Urinary bladder (tissue), 4 donors: ENCODE results near the gene RNF220. TPM values are rescaled to one million over a fixed set of nuclear protein-coding genes. Genes with fewer than 3 reads are reported as not detected.

Source experiments
- DNase-seq: peaks from one replicate; pipeline ENCODE4 v3.0.0-alpha.2; 2015; ENCODE audit errors: extremely low spot score
- H3K27ac ChIP-seq: one replicate; pipeline ENCODE4 v1.5.1; 2013; ENCODE audit warnings: low read depth, mild to moderate bottlenecking, moderate library complexity
- H3K36me3 ChIP-seq: one replicate; pipeline ENCODE4 v1.6.1; 2013; ENCODE audit warnings: mild to moderate bottlenecking, moderate library complexity; ENCODE audit not compliant: insufficient read depth
- H3K4me1 ChIP-seq: one replicate; pipeline ENCODE4 v1.6.1; 2013; ENCODE audit warnings: mild to moderate bottlenecking, moderate library complexity; ENCODE audit not compliant: insufficient read depth
- H3K4me3 ChIP-seq: one replicate; pipeline ENCODE4 v1.5.1; 2013; ENCODE audit warnings: low read depth, low read length
- WGBS: extraction: QIAGEN DNeasy Blood & Tissue Kit; methylation state at CpG from one replicate; pipeline ENCODE4 v1.1.7; 2013; 5-methylcytosine and 5-hydroxymethylcytosine counted together
- polyA plus RNA-seq: library from polyadenylated mRNA; stranded (reverse); fragments of 200-250 nt; gene quantifications from one replicate; pipeline ENCODE4 v1.2.3, GENCODE V29; 2013
- total RNA-seq: library from RNA; depleted of rRNA; stranded (reverse); fragments of >200 nt; gene quantifications from one replicate; pipeline ENCODE4 v1.2.3, GENCODE V29; 2014
- donor health status: healthy with polysubstance abuse.
- donor health status: healthy.

Gene RNF220
- total and polyA plus RNA-seq, 2 donors, result 17.3 to 89.6 TPM

DNA sequence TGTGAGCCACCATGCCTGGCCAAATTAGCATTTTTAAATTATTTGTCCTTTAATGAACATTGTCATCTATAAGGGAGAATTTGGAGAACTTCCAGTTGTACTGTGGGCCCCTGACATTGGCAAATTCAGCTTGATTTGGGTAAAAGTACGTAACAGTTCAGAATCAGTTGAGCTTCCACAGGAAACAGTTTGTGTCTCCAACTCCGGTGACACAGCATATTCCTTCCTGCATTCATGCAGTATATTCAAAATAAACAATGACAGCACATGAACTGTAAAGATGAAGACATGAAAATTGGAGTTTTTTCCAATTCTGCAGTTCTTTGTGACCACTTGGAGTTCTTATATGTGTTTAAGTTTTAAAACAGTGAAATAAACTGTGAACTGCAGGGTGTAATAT is 28.2 kb downstream of the RNF220 start:
- H3K27ac ChIP-seq, result no peak overlapping the region
- H3K4me1 ChIP-seq, result no peaks in the 10 kb centered on the region
- no peaks in the 10 kb centered on the region for H3K36me3 ChIP-seq
- DNase-seq, result no peak
- 60% methylated on average over 2 of the region's 2 CpGs for WGBS
- H3K4me3 ChIP-seq, result no peak overlapping the region

DNA sequence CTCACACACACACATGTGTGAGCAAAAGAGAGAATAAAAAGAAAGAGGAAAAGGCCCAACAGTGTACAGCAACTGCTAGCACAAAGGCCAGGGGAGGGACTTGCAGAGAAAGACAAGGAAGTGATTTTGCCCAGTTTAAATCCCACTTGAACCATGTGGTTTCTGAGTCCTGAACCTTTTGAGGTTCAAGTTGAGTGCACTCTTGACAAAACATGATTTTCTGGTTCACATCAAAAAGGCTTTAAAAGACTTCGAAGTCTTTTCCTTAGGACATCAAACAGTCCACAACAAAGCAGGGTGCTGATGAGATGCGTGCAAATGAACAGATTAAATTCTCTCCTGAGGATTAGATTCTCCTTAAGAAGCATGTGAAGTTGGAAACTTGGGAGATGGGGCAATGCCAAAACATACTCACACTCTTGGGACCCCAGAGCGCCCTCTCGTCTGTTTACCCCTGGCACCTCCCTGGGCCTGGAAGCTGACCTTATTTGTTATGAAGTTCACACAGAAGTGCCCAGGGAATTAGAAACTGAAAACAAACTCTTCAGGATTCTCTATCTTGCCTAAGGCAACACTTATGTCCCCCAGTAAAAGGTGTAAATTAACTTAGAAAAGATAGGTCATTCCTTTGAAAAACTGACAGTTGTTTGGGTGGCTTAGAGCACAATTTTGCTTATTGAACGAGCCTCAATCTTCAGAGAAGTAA is 31.5 kb downstream of the RNF220 start:
- Histone ChIP-seq H3K4me3 (no peak overlapping the region), H3K36me3 (no peaks in the 10 kb centered on the region), H3K27ac (no peak overlapping the region), H3K4me1 (no peaks in the 10 kb centered on the region)
- 72% methylated on average over 5 of the region's 5 CpGs for WGBS
- no peak for DNase-seq

DNA sequence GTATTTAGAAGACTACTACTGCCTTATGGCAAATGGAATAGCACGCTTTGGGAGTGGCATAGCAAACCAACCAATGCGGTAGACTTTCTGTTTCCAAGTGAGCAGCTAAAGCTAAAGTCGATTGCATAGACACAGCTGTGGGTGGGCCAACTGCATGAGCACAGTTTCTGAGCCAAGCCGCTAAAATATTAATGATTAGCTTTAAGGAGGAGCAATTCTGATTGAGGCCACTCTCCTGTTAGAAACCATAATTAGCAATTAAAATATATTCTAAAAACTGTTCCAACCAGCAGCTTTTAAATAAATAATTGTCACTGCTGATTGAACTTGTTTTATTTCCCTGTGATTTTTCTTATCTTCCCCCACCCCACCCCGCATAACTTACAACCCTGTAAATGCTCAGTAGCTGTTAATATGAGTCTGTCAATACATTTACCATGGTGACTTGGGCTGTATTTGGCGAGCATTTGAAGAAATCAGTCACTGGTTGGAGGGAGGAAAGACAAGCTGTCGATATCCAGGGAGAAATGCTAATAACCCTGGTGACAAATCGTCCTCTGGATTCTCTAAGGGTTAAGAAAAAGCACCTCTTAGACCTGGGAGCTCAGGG is 32.2 kb downstream of the RNF220 start:
- WGBS, result 66% methylated on average over 8 of the region's 8 CpGs
- H3K4me3 ChIP-seq, result no peak overlapping the region
- H3K27ac ChIP-seq, result no peak overlapping the region
- no peak for DNase-seq
- no peaks in the 10 kb centered on the region for H3K4me1 ChIP-seq
- no peaks in the 10 kb centered on the region for H3K36me3 ChIP-seq

DNA sequence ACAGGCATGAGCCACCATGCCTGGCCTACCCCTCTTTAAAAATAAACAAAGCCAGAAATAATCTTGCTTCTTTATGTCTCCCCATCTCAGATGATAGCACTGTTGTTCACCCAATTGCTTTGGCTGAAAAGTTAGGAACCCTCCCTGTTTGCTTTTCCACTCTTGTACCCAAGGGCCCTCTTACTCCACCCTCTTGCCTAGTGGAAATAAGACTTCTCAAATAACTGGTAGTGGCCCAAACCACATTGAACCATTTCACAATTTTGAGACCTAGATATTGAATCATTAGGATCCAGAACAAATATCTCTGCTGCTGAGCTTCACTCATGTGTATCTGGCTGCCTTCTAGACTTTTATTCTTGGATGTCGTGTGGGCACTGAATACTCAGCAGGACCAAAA is 37.7 kb downstream of the RNF220 start:
- Histone ChIP-seq H3K36me3 (no peaks in the 10 kb centered on the region), H3K4me3 (no peak overlapping the region), H3K4me1 (no peaks in the 10 kb centered on the region), H3K27ac (no peak overlapping the region)
- 94% methylated on average over 1 of the region's 1 CpG for WGBS
- DNase-seq, result no peak

DNA sequence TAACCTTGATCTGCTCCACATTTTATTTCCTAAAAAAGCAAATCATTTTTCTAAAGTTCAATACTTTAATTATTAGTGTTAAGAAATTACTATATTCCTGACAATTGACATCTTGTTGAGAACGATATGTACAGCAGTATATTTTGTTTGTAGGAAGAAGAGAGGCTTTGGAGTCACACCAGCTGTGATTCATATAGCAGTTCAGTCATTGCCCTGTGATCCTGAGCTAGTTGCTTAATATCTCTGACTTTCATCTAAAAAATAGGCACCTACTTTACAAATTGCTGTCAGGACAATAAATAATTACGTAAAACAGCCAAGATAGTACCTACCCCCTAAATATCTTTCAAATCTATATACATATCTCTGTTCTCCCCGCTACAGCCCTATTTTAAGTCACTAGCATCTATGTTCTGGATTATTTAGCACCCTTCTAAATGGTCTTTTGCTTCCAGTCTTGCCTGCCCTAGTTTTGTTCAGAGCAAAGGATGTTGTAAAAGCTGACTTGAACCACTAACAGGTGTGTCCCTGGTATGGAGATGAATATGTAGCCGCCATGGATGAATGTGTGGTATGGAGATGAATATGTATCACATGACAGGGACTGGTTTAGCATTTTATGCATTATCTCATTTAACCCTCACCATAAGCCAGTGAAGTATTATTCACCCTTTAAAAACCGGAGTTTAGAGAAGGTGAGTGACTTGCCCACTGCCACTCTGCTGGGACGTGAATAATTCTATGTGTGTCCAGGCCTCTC is 42.2 kb downstream of the RNF220 start:
- Histone ChIP-seq H3K27ac (no peak overlapping the region), H3K36me3 (no peaks in the 10 kb centered on the region), H3K4me3 (no peak overlapping the region), H3K4me1 (no peaks in the 10 kb centered on the region)
- 80% methylated on average over 6 of the region's 6 CpGs for WGBS
- no peak for DNase-seq

DNA sequence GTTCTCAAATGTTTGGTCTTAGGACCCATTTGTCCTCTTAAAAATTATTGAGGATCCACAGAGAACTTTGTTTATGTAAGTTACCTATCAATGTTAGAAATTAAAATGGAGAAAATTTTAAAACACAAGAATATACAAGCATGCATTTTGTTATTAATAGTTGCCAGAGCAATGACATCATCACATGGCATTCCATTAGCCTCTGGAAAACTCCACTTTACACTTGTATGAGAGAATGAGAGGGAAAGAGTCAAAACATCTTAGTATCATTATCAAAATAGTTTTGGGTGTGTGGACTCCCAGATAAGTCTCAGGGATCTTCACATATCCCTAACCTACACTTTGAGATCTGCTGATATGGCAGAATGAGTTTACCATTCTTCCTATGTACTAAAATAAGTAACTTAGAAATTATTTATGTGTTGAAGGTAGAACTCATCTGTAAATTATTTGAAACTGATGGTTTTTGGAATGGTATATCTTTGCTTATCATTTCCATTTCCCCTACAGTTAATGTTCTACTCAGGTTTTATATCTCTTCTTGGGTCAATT is 48.8 kb downstream of the RNF220 start:
- Histone ChIP-seq H3K4me3 (no peak overlapping the region), H3K36me3 (no peaks in the 10 kb centered on the region), H3K27ac (no peak overlapping the region), H3K4me1 (no peaks in the 10 kb centered on the region)
- DNase-seq, result no peak

DNA sequence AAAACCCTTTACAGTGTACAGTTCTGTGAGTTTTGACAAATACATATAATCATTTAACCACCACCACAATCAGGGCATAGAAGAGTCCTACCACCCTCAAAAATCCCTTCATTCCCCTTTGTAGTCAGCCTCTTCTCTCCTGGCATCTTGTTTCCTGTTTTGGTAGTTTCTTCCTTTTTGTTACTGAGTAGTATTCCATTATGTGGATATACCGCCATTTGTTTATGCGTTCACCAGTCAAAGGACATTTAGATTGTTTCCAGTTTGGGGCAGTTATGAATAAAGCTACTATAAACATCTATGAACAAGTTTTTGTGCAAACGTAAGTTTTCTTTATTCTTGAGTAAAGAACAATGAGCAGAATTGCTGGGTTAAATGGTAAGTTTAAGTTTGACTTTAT is 49.6 kb downstream of the RNF220 start:
- Histone ChIP-seq H3K27ac (no peak overlapping the region), H3K4me1 (no peaks in the 10 kb centered on the region), H3K4me3 (no peak overlapping the region), H3K36me3 (no peaks in the 10 kb centered on the region)
- no peak for DNase-seq
- 95% methylated on average over 3 of the region's 3 CpGs for WGBS

DNA sequence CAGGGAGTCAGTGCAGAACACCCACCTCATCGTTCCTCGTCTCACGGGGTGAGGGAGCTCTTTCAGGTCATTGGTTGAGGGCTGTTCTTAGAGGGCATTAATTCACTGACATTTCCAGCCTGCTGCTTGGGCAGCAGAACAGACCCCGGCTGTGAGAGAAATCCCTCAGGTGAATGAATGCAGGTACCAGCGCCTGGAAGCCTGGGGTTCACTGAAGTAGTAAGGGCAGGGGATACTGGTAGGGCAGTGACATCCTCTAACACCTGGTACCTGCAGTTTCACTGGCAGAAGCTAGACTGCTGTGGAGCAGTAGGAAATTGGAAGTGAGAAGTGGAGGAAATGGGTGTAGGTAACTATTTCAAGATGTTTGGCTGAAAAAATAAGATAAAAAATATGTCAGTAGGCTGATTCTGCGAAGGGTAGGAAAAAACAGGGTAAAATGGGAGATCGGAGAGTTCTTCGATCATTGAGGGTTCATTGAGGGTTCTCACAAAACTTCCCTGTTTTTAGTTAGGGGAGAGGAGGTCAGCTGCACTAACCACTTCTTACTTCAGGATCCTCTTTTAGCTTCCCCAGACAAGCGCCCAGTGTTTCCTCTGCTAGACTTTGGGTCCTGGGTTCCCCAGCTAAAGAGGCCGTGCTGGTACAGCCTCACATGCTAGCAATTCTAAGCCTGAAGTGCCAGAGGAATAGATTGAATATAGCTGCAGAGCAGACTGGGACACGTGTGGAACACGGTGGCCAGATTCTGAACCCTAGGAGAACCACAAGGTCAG is 55.2 kb downstream of the RNF220 start:
- WGBS, result 77% methylated on average over 12 of the region's 12 CpGs
- no peak for DNase-seq
- Histone ChIP-seq H3K36me3 (no peaks in the 10 kb centered on the region), H3K4me1 (no peaks in the 10 kb centered on the region), H3K27ac (no peak overlapping the region), H3K4me3 (no peak overlapping the region)

DNA sequence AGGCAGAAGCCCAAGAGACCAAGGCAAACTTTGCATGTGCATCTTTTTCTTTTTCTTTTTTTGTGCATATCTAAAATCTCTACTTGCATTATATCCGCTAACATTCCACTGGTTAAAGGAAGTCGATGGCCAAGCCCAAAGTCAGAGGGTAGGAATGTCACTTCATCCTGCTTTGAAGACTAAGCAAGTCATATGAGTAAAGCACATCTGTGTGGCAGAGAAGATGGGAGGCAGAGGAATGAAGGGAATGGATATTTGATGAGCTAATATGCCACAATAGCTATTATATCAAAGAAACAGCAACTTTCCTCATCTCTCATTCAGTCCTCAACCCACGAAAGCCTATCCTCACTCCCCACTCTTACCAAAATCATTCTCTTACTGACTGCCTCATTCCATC is 59.3 kb downstream of the RNF220 start:
- Histone ChIP-seq H3K36me3 (no peaks in the 10 kb centered on the region), H3K4me3 (no peak overlapping the region), H3K4me1 (no peaks in the 10 kb centered on the region), H3K27ac (no peak overlapping the region)
- WGBS, result 84% methylated on average over 3 of the region's 3 CpGs
- DNase-seq, result no peak

DNA sequence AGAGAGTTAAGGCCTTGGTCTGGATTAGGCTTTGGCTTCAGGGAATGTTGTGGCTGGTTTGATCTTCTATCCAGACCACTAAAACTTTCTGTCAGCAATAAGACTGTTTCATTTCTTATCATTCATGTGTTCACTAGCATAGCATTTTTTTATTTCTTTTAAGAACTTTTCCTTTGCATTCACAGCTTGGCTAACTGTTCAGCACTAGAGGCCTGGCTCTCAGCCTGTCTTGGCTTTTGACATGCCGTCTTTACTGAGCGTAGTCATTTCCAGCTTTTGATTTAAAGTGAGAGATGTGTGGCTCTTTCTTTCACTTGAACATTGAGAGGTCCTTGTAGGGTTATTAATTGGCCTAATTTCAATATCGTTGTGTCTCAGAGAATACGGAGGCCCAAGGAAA is 62.5 kb downstream of the RNF220 start:
- 72% methylated on average over 4 of the region's 4 CpGs for WGBS
- DNase-seq, result no peak
- Histone ChIP-seq H3K36me3 (no peaks in the 10 kb centered on the region), H3K4me3 (no peak overlapping the region), H3K4me1 (no peaks in the 10 kb centered on the region), H3K27ac (no peak overlapping the region)

DNA sequence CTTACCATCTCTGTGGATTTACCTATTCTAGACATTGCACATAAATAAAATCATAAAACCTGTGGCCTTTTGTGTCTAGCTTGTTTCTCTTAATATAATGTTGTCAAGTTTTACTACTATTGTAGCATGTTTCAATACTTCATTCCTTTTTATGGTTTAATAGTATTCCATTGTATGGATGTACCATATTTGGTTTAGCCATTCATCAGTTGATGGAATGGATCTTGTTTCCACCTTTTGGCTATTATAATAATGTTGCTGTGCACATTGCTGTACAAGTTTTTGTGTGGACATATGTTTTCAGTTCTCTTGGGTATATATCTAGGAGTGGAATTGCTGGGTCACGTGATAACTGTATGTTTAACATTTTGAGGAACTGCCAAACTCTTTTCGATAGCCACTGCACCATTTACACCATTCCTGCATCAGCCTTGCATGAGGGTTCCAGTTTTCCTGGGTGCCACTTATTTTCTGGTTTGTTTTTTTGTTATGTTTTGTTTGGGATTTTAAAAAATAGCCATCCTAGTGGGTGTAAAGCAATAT is 66.9 kb downstream of the RNF220 start:
- Histone ChIP-seq H3K36me3 (no peaks in the 10 kb centered on the region), H3K4me3 (no peak overlapping the region), H3K4me1 (no peaks in the 10 kb centered on the region), H3K27ac (no peak overlapping the region)
- no peak for DNase-seq
- 87% methylated on average over 2 of the region's 2 CpGs for WGBS

DNA sequence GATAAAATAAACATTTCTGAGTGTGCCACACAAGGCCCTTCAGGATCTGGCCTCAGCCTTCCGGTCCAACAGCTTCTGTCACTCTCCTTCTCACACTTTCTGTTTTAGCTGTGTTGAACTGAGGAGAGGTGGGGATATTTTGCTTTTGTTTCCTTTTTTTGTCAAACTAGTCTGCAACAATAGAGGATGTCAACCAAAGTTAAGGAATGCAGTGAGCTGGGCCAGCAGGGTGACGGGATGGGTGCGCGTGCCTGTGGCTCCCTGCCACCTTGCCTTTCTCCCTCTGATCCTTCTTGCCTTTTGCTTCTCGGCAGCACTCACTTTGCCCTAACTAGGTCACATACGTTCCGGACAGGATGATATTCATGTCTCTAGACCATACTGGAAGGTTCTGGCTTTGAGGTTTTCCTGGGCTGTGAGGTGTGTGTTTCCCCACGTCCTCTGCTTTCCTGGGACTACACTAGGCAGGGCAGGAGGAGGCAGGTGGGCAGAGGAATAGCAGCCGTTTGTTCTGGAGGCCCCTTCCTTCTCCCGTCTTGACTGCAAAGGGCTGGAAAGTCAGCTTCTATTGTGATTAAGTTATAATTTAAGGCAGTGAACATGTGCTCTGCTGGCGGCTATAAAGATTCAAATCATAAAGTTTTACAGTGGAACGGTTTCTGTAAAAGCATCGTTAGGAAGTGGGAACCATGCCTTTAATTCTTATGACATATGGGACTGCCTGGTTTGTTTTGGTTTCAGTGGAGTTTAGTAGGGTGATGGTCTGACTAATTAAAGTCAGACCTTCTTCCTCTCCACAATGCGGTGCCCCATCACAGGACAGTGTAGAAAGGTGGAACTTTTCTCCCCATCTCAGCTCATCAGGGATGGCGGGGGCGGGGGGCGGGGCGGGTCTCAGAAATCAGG is 67.8 kb downstream of the RNF220 start:
- Histone ChIP-seq H3K4me1 (no peaks in the 10 kb centered on the region), H3K4me3 (no peak overlapping the region), H3K36me3 (no peaks in the 10 kb centered on the region), H3K27ac (no peak overlapping the region)
- WGBS, result 36% methylated on average over 18 of the region's 18 CpGs
- no peak for DNase-seq
